ENCODE measurements around the gene C5orf63. TPM values are rescaled to one million over a fixed set of nuclear protein-coding genes. Genes with fewer than 3 reads are reported as not detected.

The C5orf63 gene
- total RNA-seq, 4 donors from 2014 or later = 0.98 to 2.3 (median 1.6) TPM

DNA sequence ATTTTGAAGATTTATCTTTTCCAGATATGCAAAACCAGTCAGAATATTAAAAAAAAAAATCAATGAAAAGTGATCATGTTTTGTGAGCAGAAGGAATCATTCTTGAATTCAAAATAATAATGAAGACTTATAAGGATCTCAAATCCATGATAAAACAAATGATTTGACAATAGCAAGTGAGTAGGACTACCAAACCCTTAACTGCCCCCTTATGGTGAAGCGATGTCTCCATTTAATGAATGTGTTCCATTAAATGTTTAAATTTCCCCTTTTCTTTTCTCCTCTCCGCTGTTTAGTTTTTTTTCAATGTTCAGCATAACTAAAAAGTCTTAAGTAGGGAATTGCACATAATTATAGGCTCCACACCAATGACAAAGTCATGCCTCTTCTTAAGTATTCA lies 30.7 kb downstream of the C5orf63 start:
- DNase-seq (ENCODE audit: extremely low spot score) = no peak
- H3K36me3 ChIP-seq = no peaks in the 10 kb centered on the region
- peaks cover 8 to 12% (median 9%) of the 10 kb centered on the region in 4 donors for H3K4me1 ChIP-seq
- no peaks in the 10 kb centered on the region for H3K27me3 ChIP-seq
- WGBS = 86% methylated on average over 2 of the region's 2 CpGs
- no peak overlapping the region for H3K27ac ChIP-seq (replicated peaks in 1 of 4)
- no peaks in the 10 kb centered on the region for H3K9me3 ChIP-seq
- intact Hi-C loops (cut with DNase I) = no loop called here
- H3K4me3 ChIP-seq = no peak overlapping the region
- TF ChIP-seq POLR2A (IDR thresholded peaks at IDR 0.05; ENCODE audit: low read depth) (no peak), POLR2AphosphoS5 (IDR thresholded peaks at IDR 0.05) (no peak)
- TF ChIP-seq, protein P1, sequence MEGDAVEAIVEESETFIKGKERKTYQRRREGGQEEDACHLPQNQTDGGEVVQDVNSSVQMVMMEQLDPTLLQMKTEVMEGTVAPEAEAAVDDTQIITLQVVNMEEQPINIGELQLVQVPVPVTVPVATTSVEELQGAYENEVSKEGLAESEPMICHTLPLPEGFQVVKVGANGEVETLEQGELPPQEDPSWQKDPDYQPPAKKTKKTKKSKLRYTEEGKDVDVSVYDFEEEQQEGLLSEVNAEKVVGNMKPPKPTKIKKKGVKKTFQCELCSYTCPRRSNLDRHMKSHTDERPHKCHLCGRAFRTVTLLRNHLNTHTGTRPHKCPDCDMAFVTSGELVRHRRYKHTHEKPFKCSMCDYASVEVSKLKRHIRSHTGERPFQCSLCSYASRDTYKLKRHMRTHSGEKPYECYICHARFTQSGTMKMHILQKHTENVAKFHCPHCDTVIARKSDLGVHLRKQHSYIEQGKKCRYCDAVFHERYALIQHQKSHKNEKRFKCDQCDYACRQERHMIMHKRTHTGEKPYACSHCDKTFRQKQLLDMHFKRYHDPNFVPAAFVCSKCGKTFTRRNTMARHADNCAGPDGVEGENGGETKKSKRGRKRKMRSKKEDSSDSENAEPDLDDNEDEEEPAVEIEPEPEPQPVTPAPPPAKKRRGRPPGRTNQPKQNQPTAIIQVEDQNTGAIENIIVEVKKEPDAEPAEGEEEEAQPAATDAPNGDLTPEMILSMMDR (IDR thresholded peaks at IDR 0.05) = peak in 1 of 3 experiments; percentile 7

DNA sequence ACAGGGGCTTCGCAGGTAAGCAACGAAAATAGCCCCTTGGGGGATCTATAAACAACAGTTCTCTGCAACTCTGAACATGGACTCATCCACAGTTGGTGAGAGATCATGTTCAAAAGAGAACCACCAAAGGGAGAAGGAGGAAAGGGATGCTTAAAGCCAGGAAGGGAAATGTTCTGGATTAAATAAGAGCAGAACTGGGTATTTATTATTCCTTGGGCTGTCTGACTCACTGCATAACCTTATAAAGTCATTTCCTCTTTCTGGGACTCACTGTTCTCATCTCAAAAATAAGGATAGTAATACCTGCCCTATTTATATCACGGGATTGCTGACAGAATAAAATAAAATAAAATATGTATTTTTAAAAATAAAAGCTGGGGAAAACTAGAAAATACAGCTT lies 31.7 kb downstream of the C5orf63 start:
- intact Hi-C loops (cut with DNase I) = no loop called here
- no peak for DNase-seq (ENCODE audit: extremely low spot score)
- no peak for TF ChIP-seq POLR2A (IDR thresholded peaks at IDR 0.05; ENCODE audit: low read depth)
- peaks cover 8 to 12% (median 9%) of the 10 kb centered on the region in 4 donors for H3K4me1 ChIP-seq
- H3K27me3 ChIP-seq = no peaks in the 10 kb centered on the region
- H3K27ac ChIP-seq (replicated peaks in 1 of 4) = peak overlapping the region in 3 of 4 donors; percentile 15 to 59 (median 38)
- H3K9me3 ChIP-seq = no peaks in the 10 kb centered on the region
- 72% methylated on average over 3 of the region's 3 CpGs for WGBS
- H3K4me3 ChIP-seq = no peak overlapping the region
- no peaks in the 10 kb centered on the region for H3K36me3 ChIP-seq

DNA sequence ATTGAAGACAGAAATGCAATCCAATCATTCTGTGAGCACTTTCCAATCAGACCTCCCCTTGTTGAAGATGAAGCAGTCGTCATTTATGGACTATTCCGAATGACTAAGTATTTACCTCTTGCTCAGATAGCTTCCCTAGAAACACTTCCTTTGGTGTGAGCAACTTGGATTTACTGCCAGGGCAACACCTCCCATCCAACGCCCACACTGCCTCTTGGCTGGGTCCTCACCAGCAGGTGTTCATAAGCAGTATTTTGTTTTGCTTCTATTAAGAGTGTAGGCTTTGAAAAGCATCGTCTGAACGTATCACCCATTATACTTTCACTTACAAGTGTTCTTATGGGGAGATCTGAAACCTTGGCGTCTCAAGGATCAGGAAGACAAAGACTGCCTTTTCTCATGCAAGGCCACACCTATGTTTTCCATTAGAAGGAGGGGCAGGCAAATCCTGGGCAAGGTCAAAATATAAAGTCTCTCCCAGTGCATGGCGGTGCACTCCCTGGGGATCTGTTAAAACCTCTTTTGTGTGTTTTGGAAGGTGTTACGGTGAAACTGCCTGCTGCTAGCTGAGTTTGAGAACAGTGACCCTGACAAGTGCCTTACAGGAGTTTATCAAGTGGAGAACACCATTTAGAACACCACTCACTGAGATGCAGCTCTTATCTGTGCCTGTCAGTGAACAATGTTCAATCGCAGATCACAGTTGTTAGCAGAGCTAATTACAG lies 32.3 kb downstream of the C5orf63 start:
- Histone ChIP-seq H3K9me3 (no peaks in the 10 kb centered on the region), H3K27me3 (no peaks in the 10 kb centered on the region), H3K36me3 (no peaks in the 10 kb centered on the region), H3K27ac (replicated peaks in 1 of 4) (peak overlapping the region in 3 of 4 donors; percentile 15 to 59 (median 38)), H3K4me1 (peaks cover 8 to 12% (median 9%) of the 10 kb centered on the region in 4 donors), H3K4me3 (no peak overlapping the region)
- intact Hi-C loops (cut with DNase I) = no loop called here
- no peak for DNase-seq (ENCODE audit: extremely low spot score)
- 59% methylated on average over 9 of the region's 9 CpGs for WGBS
- TF ChIP-seq EP300 (IDR thresholded peaks at IDR 0.05) (no peak), POLR2AphosphoS5 (IDR thresholded peaks at IDR 0.05) (no peak), POLR2A (IDR thresholded peaks at IDR 0.05; ENCODE audit: low read depth) (no peak)
- TF ChIP-seq, protein P1 (IDR thresholded peaks at IDR 0.05) = no peak

DNA sequence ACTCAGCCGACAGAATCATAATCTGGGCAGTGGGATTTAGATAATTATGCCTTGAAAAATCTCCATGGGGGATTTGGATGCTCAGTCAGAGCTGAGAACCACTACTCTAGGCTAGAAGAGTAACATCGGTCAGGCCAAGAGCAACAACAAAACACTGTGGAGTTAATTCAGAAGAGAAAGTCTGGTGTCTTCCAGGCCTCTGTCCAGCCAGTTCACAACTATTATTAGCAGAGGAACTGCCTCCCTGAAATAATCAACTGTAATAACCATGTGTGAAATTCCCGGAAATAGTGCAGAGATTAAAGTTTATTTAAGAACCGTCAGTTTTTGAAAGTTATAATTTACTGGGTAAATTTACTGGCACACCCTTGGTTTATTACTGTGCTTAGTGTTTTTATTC lies 34.8 kb downstream of the C5orf63 start:
- H3K4me1 ChIP-seq = peaks cover 8 to 12% (median 9%) of the 10 kb centered on the region in 4 donors
- no peak overlapping the region for H3K4me3 ChIP-seq
- 61% methylated on average over 4 of the region's 4 CpGs for WGBS
- TF ChIP-seq, protein P1 (IDR thresholded peaks at IDR 0.05) = no peak
- TF ChIP-seq POLR2A (IDR thresholded peaks at IDR 0.05; ENCODE audit: low read depth) (no peak), EP300 (IDR thresholded peaks at IDR 0.05) (no peak), POLR2AphosphoS5 (IDR thresholded peaks at IDR 0.05) (no peak)
- no peak overlapping the region for H3K27ac ChIP-seq (replicated peaks in 1 of 4)
- DNase-seq (ENCODE audit: extremely low spot score) = no peak
- intact Hi-C loops (cut with DNase I) = no loop called here
- H3K27me3 ChIP-seq = peaks cover 0 to 13% (median 0%) of the 10 kb centered on the region in 4 donors
- no peaks in the 10 kb centered on the region for H3K9me3 ChIP-seq
- H3K36me3 ChIP-seq = no peaks in the 10 kb centered on the region

DNA sequence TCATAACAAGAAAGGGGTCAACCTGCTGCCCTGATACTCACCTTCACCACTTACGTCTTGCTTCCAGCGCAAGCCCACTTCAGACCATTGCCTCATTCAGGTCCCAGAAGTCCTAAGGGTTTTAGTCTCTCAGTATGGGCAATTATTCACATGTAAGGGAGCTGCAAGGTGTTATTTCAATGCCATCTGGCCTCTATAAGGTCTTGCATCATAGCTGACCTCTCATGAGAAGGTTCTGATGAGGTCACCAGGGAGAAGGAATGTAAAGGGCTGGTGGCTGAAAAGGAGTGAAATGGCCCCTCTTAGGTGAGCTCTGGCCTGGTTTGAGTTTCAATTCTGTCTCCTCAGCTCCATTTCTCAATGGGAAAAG lies 41.5 kb downstream of the C5orf63 start:
- Histone ChIP-seq H3K4me3 (no peak overlapping the region), H3K27me3 (peaks cover 0 to 25% (median 0%) of the 10 kb centered on the region in 4 donors), H3K9me3 (no peaks in the 10 kb centered on the region), H3K4me1 (peaks cover 6 to 21% (median 19%) of the 10 kb centered on the region in 4 donors), H3K36me3 (no peaks in the 10 kb centered on the region), H3K27ac (replicated peaks in 1 of 4) (no peak overlapping the region)
- no peak for TF ChIP-seq EP300 (IDR thresholded peaks at IDR 0.05)
- TF ChIP-seq, protein P1 (IDR thresholded peaks at IDR 0.05) = no peak
- TF ChIP-seq POLR2A (IDR thresholded peaks at IDR 0.05; ENCODE audit: low read depth) = no peak
- intact Hi-C loops (cut with DNase I) = no loop called here
- WGBS = 100% methylated on average over 2 of the region's 2 CpGs
- no peak for DNase-seq (ENCODE audit: extremely low spot score)
